Measurements from ENCODE around the gene ADH7. TPM values are rescaled to one million over a fixed set of nuclear protein-coding genes. Genes with fewer than 3 reads are reported as not detected.

The ADH7 gene
- total RNA-seq, 3 donors from 2014 or later (not counting 1 experiment from before 2014, with no cell fraction given) = not detected

- Mint-ChIP-seq H3K9me3 (no peaks in the 10 kb centered on the region), H3K27me3 (ENCODE audit: low read depth in 2 of 2) (peaks cover 18 to 37% of the 10 kb centered on the region in 2 donors), H3K4me1 (no peaks in the 10 kb centered on the region), H3K36me3 (no peaks in the 10 kb centered on the region), H3K27ac (no peak overlapping the region), H3K4me3 (no peak overlapping the region)
- TF ChIP-seq CTCF (IDR thresholded peaks at IDR 0.05) = no peak
- H3K4me3 ChIP-seq (ENCODE audit: low read length) = no peak overlapping the region
- no peak overlapping the region for H3K27ac ChIP-seq (ENCODE audit: low read length)
- no peak for DNase-seq
- 72% methylated on average over 2 of the region's 2 CpGs for WGBS (ENCODE audit: insufficient coverage)
- H3K4me1 ChIP-seq (ENCODE audit: control insufficient read depth, insufficient read depth, low read length) = no peaks in the 10 kb centered on the region
- H3K9me3 ChIP-seq (ENCODE audit: control insufficient read depth, insufficient read depth, low read length) = no peaks in the 10 kb centered on the region
- ATAC-seq = no peak
- no peaks in the 10 kb centered on the region for H3K36me3 ChIP-seq (ENCODE audit: control insufficient read depth, insufficient read depth, low read length)
- intact Hi-C loops (cut with micrococcal nuclease) = loop anchor here (2.0 kb wide), 1 partner anchor 345 kb away; no protein-coding TSS in a partner anchor
- peaks cover 2% of the 10 kb centered on the region for H3K27me3 ChIP-seq (ENCODE audit: control insufficient read depth, insufficient read depth, low read length)
These were observed 28.4 kb upstream of the ADH7 start for GRCh38 chr4:99463566-99463965.

DNA sequence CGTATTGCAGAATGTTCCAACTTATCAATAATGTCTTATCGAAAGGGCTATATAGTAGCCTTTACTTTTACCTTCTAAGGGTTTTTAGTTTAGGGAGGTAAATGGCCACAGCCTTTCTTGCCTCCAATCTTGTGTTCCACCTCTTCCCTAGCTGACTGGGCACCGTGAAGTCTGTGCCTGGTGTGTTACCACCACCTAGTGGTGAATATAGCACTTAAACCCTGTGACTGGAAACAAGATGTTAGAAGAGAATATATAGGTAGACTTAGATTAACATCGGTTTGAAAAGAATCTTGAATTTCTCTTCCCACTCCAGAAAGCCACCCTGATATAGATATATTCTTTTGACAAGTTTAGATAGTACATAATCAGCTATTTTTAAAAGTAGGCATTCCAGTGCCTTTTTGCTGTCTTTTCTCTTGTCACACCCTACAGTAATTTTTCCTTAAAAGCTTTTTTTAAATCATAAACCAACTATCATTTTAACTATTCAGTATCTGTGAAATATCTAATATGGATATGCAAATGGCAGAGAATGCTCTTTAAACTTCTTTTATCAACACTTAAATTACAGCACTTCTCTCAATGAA lies 27.8 kb upstream of the ADH7 start:
- DNase-seq = peak in 1 of 2 donors; percentile 70
- Histone ChIP-seq H3K27me3 (ENCODE audit: control insufficient read depth, insufficient read depth, low read length) (peaks cover 2% of the 10 kb centered on the region), H3K9me3 (ENCODE audit: control insufficient read depth, insufficient read depth, low read length) (no peaks in the 10 kb centered on the region), H3K4me1 (ENCODE audit: control insufficient read depth, insufficient read depth, low read length) (no peaks in the 10 kb centered on the region), H3K27ac (ENCODE audit: low read length) (no peak overlapping the region), H3K4me3 (ENCODE audit: low read length) (no peak overlapping the region), H3K36me3 (ENCODE audit: control insufficient read depth, insufficient read depth, low read length) (no peaks in the 10 kb centered on the region)
- peak; percentile 67 for TF ChIP-seq CTCF (IDR thresholded peaks at IDR 0.05)
- Mint-ChIP-seq H3K4me1 (no peaks in the 10 kb centered on the region), H3K36me3 (no peaks in the 10 kb centered on the region), H3K27me3 (ENCODE audit: low read depth in 2 of 2) (peaks cover 12 to 31% of the 10 kb centered on the region in 2 donors), H3K9me3 (no peaks in the 10 kb centered on the region), H3K4me3 (no peak overlapping the region), H3K27ac (no peak overlapping the region)
- intact Hi-C loops (cut with micrococcal nuclease) = loop anchor here (2.0 kb wide), 1 partner anchor 344 kb away; no protein-coding TSS in a partner anchor
- no CpG with 5 or more reads among the region's 4 CpGs for WGBS (ENCODE audit: insufficient coverage)
- peak; percentile 64 to 77 (median 72) for ATAC-seq

DNA sequence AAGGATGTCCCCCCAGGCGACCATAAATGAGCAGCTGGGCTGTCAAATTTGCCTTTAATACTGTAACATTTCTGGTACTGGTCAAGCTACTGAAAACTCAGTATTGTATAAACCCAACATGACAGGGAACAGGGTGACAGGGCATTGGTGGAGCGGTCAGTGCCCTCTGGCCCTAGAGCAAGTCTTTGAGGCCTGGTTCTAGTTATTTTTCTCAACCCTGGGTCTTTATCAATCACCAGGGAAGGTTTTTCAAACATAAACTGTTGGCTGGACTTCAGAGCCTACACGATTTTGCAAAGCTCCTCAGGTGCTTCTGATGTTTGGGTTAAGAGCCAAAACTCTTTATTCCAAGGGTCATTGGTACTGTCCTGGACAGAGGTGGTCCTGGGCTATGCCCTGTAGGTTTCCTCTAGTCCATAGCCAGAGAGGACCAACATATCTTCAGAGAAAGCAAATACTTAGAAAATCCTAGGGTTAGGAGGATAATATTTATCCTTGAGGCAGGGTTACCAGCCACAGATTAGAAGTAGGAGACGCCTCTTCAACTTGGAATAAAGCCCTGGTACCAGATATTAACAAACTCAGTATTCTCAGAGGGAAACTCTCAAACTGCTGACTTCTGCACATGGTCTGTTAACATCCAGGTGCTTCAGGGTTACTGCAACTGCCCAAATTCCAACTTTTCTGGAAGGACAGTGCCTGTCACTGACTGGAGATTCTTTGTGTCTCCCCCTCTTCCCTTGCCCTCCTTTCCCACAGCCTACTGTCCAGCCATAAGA lies 26.7 kb upstream of the ADH7 start:
- no peak overlapping the region for H3K27ac ChIP-seq (ENCODE audit: low read length)
- Mint-ChIP-seq H3K36me3 (no peaks in the 10 kb centered on the region), H3K27ac (no peak overlapping the region), H3K27me3 (ENCODE audit: low read depth in 2 of 2) (peaks cover 12 to 21% of the 10 kb centered on the region in 2 donors), H3K9me3 (no peaks in the 10 kb centered on the region), H3K4me1 (no peaks in the 10 kb centered on the region), H3K4me3 (no peak overlapping the region)
- H3K27me3 ChIP-seq (ENCODE audit: control insufficient read depth, insufficient read depth, low read length) = peaks cover 2% of the 10 kb centered on the region
- H3K9me3 ChIP-seq (ENCODE audit: control insufficient read depth, insufficient read depth, low read length) = no peaks in the 10 kb centered on the region
- intact Hi-C loops (cut with micrococcal nuclease) = loop anchor here (2.0 kb wide), 1 partner anchor 343 kb away; no protein-coding TSS in a partner anchor
- no peaks in the 10 kb centered on the region for H3K4me1 ChIP-seq (ENCODE audit: control insufficient read depth, insufficient read depth, low read length)
- DNase-seq (no peak), ATAC-seq (no peak)
- no peaks in the 10 kb centered on the region for H3K36me3 ChIP-seq (ENCODE audit: control insufficient read depth, insufficient read depth, low read length)
- no peak for TF ChIP-seq CTCF (IDR thresholded peaks at IDR 0.05)
- 48% methylated on average over 4 of the region's 4 CpGs for WGBS (ENCODE audit: insufficient coverage)
- no peak overlapping the region for H3K4me3 ChIP-seq (ENCODE audit: low read length)
